Right kidney (tissue), 1 donor: ENCODE results near the gene SOX12.
"Not testable (repeated sequence)": the region's sequence is repeated elsewhere in the genome, so short reads cannot be mapped to it uniquely, and the experiment has no call there.

Experiments
- DNase-seq: peaks from one replicate; pipeline ENCODE4 v3.0.0-alpha.2; 2016

Gene SOX12

GRCh38 chr20:328027-328974 lies 2.9 kb downstream of the SOX12 start:
- DNase-seq = no peak

- no peak for DNase-seq
Observed at GRCh38 chr20:328975-329695, 3.8 kb downstream of the SOX12 start.

GRCh38 chr20:329851-330232 lies 4.5 kb downstream of the SOX12 start:
- no peak for DNase-seq

- peak; percentile 61 for DNase-seq
Observed at GRCh38 chr20:330233-331149, 5.1 kb downstream of the SOX12 start.

GRCh38 chr20:334578-334977 lies 9.2 kb downstream of the SOX12 start:
- DNase-seq = no peak

- not testable (repeated sequence) for DNase-seq
Observed at GRCh38 chr20:336040-336439, 10.7 kb downstream of the SOX12 start.

GRCh38 chr20:341682-342081 lies 16.3 kb downstream of the SOX12 start:
- no peak for DNase-seq

GRCh38 chr20:343107-343506 lies 17.8 kb downstream of the SOX12 start:
- no peak for DNase-seq

GRCh38 chr20:346033-346639 lies 20.8 kb downstream of the SOX12 start:
- DNase-seq = no peak

GRCh38 chr20:346640-347316 lies 21.4 kb downstream of the SOX12 start, which contains the start of gene NRSN2:
Gene NRSN2 (plus strand): TSS chr20:347111. CDS start chr20:349644, 2,533 bp downstream.
- DNase-seq = peak; percentile 73

GRCh38 chr20:347317-347639 lies 21.9 kb downstream of the SOX12 start:
- peak; percentile 65 for DNase-seq

- peak; percentile 91 for DNase-seq
Observed at GRCh38 chr20:347640-348484, 22.5 kb downstream of the SOX12 start.

GRCh38 chr20:348972-349841 lies 23.9 kb downstream of the SOX12 start:
- no peak for DNase-seq

GRCh38 chr20:353166-353565 lies 27.8 kb downstream of the SOX12 start:
- DNase-seq = no peak

GRCh38 chr20:354298-354977 lies 29.1 kb downstream of the SOX12 start:
- DNase-seq = peak; percentile 73

GRCh38 chr20:356154-356553 lies 30.8 kb downstream of the SOX12 start:
- DNase-seq = not testable (repeated sequence)

- no peak for DNase-seq
Observed at GRCh38 chr20:356745-357144, 31.4 kb downstream of the SOX12 start.

GRCh38 chr20:358891-359555 lies 33.7 kb downstream of the SOX12 start:
- DNase-seq = no peak
